HG03378 (cell line): ENCODE data around the gene MITF.
"Not testable (repeated sequence)": the region's sequence is repeated elsewhere in the genome, so short reads cannot be mapped to it uniquely, and the experiment has no call there.

Source experiments
- ATAC-seq: cut with Tn5 transposase; IDR thresholded peaks from one replicate; pipeline ENCODE4 v1.9.1; 2021; ENCODE audit warnings: mild to moderate bottlenecking, moderate library complexity; ENCODE audit not compliant: unreplicated experiment

The MITF gene

GRCh38 chr3:69902386-69902785 lies 163.1 kb downstream of the MITF start:
- no peak for ATAC-seq

- no peak for ATAC-seq
Observed at GRCh38 chr3:69906351-69906966, 167.2 kb downstream of the MITF start.

- no peak for ATAC-seq
Observed at GRCh38 chr3:69907554-69907953, 168.3 kb downstream of the MITF start.

GRCh38 chr3:69909859-69910258 lies 170.6 kb downstream of the MITF start:
- ATAC-seq = not testable (repeated sequence)

GRCh38 chr3:69913422-69913821 lies 174.2 kb downstream of the MITF start:
- ATAC-seq = no peak

- no peak for ATAC-seq
Observed at GRCh38 chr3:69914395-69914794, 175.1 kb downstream of the MITF start.

GRCh38 chr3:69915726-69916125 lies 176.5 kb downstream of the MITF start:
- no peak for ATAC-seq

GRCh38 chr3:69920009-69920408 lies 180.7 kb downstream of the MITF start:
- not testable (repeated sequence) for ATAC-seq

GRCh38 chr3:69921651-69922050 lies 182.4 kb downstream of the MITF start:
- no peak for ATAC-seq

GRCh38 chr3:69922521-69923000 lies 183.3 kb downstream of the MITF start:
- ATAC-seq = no peak

GRCh38 chr3:69925506-69925905 lies 186.2 kb downstream of the MITF start:
- no peak for ATAC-seq

- ATAC-seq = no peak
Observed at GRCh38 chr3:69926385-69926784, 187.1 kb downstream of the MITF start.

- no peak for ATAC-seq
Observed at GRCh38 chr3:69927571-69927970, 188.3 kb downstream of the MITF start.

- no peak for ATAC-seq
Observed at GRCh38 chr3:69929019-69929418, 189.8 kb downstream of the MITF start.

GRCh38 chr3:69930564-69930963 lies 191.3 kb downstream of the MITF start:
- no peak for ATAC-seq

- no peak for ATAC-seq
Observed at GRCh38 chr3:69932087-69932486, 192.8 kb downstream of the MITF start.

GRCh38 chr3:69932501-69932900 lies 193.2 kb downstream of the MITF start:
- no peak for ATAC-seq

GRCh38 chr3:69934398-69934797 lies 195.1 kb downstream of the MITF start:
- no peak for ATAC-seq

- no peak for ATAC-seq
Observed at GRCh38 chr3:69936266-69936665, 197.0 kb downstream of the MITF start.

- ATAC-seq = no peak
Observed at GRCh38 chr3:69938061-69938460, 198.8 kb downstream of the MITF start.

GRCh38 chr3:69938931-69939330 lies 199.7 kb downstream of the MITF start:
- no peak for ATAC-seq

GRCh38 chr3:69941037-69941436 lies 201.8 kb downstream of the MITF start:
- no peak for ATAC-seq
